Measurements from ENCODE around the gene RWDD3.

RWDD3 gene

GRCh38 chr1:95246511-95246910 lies 12.5 kb downstream of the RWDD3 start:
- TF ChIP-seq CTCF (IDR thresholded peaks at IDR 0.05), result no peak

DNA sequence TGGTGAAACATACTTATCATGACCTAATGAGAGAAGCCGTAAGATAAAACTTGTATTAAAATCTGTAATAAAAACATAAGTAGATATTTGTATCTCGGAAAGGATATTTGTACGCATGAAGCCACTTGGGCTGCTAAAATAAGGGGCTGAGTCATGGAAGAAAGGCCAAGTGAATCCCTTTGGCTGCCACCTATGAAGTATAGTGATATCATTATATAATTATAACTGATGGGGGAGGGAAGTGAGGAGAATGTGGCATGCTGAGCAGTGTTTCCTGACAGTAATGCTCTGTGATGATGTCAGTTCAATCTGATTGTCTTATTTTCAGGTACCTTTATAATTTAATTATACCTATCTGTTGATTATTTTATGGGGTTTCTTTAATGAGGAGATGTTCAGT lies 13.6 kb downstream of the RWDD3 start:
- no peak for TF ChIP-seq CTCF (IDR thresholded peaks at IDR 0.05)

GRCh38 chr1:95249916-95250315 lies 15.9 kb downstream of the RWDD3 start:
- TF ChIP-seq CTCF (IDR thresholded peaks at IDR 0.05), result no peak

DNA sequence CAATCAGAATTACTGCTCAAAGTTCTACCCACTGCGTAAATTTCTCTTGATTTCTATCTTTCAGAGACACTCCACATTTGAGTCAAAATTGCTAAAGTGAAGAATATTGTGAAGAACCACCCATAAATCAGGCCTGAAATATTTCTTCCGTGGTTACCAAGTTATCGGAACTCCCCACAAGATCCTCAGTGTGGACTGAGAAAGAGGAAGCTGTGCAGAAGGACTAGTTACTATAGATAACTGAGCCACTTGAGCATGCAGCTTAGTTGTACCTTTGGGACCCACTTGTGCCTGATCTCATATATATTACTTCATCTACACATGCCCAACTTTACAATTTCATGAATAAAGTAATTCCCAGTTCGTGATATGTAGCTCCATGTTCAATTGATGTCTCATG lies 18.4 kb downstream of the RWDD3 start:
- TF ChIP-seq CTCF (IDR thresholded peaks at IDR 0.05), result no peak

DNA sequence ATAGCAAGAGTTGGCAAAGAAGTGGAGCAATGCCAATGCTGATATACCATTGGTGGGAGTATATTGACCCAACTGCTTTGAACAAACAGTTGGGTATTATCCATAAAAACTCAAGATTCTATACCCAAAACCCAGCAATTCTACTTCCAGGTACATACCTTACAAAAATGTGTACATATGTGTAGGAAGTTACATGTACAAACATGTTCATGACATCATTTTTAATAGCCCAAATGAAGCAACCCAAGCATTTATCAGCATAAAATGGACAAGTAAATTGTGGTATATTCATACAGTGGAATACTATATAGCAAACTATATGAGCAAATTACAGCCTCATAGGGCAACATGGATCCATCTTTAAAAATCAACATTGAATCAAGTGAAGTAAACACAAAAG lies 20.9 kb downstream of the RWDD3 start:
- TF ChIP-seq CTCF (IDR thresholded peaks at IDR 0.05), result no peak

DNA sequence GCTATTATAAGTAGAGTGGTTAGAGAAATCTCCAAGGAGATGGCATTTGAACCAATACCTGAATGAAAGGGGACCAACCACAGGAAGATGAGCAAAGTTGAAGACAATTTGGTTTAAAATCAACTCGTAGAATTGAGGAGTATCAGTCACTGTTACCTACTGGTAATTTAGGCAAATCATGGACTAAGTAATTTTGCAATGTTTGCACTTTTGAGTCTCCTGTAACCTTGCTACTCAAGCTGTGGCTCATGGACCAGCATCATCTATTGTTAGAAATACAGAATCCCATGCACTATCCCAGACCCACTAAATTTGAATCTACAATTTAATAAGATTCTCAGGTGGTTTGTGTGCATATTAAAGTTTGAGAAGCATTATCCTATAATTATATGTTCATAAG lies 21.8 kb downstream of the RWDD3 start:
- no peak for TF ChIP-seq CTCF (IDR thresholded peaks at IDR 0.05)

GRCh38 chr1:95257758-95258157 lies 23.7 kb downstream of the RWDD3 start:
- TF ChIP-seq CTCF (IDR thresholded peaks at IDR 0.05), result no peak

DNA sequence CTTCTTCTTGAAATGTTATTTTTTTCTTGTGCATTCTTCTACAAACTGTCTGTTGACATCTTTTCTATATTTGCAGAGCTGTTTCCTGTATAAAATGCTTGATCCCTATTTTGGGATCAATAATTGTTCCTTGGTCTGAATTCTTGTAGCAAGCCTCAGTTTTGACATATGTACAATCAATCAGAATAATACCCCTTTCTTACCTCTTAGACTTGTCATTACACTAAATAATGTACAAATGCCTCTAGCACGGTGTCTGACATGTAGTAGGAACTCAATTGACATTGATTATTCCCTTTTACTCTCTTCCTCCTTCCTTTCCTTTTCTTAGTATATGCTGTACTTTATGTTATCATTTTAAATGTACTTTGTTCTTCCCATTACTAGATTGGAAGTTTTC lies 25.2 kb downstream of the RWDD3 start:
- no peak for TF ChIP-seq CTCF (IDR thresholded peaks at IDR 0.05)

All from LNCAP (cell line).